GM23338 (cell line): ENCODE data around the gene CIROP. TPM values are rescaled to one million over a fixed set of nuclear protein-coding genes. Genes with fewer than 3 reads are reported as not detected.
A peak's percentile ranks its signal among the peaks of the same experiment; 100 is the strongest.

Experiments used
- ATAC-seq: fragments of 200-7000 bp; cut with Tn5 transposase; 3 replicates; pipeline ENCODE4 v1.9.1; 2020
- DNase-seq: peaks from one replicate; pipeline ENCODE4 v3.0.0-alpha.2; 2015; ENCODE audit warnings: low spot score
- H2AFZ ChIP-seq: fragments of 200-600 bp; sonication (generic); 2 replicates; pipeline ENCODE4 v1.8.0; 2016; ENCODE audit warnings: antibody characterized with exemption, mild to moderate bottlenecking, moderate library complexity
- H3F3A ChIP-seq: fragments of 200-600 bp; sonication (generic); replicated peaks from 2 replicates; pipeline ENCODE4 v1.8.0; 2017; ENCODE audit warnings: antibody characterized with exemption, mixed run types, low read depth
- H3K27ac ChIP-seq: fragments of 200-600 bp; sonication (generic); 2 replicates; pipeline ENCODE4 v1.6.1; 2016; ENCODE audit warnings: low read depth
- H3K27me3 ChIP-seq: fragments of 200-600 bp; sonication (generic); 2 replicates; pipeline ENCODE4 v1.8.0; 2016; ENCODE audit warnings: mild to moderate bottlenecking, mixed run types, moderate library complexity; ENCODE audit not compliant: insufficient read depth
- H3K36me3 ChIP-seq: fragments of 200-600 bp; sonication (generic); 2 replicates; pipeline ENCODE4 v1.8.0; 2016; ENCODE audit warnings: mild to moderate bottlenecking; ENCODE audit not compliant: insufficient read depth
- H3K4me1 ChIP-seq: fragments of 200-600 bp; sonication (generic); 2 replicates; pipeline ENCODE4 v1.8.0; 2016; ENCODE audit warnings: mild to moderate bottlenecking, moderate library complexity; ENCODE audit not compliant: insufficient read depth
- H3K4me2 ChIP-seq: fragments of 200-600 bp; sonication (generic); 2 replicates; pipeline ENCODE4 v1.7.1; 2017; ENCODE audit warnings: mixed run types
- H3K4me3 ChIP-seq: fragments of 200-600 bp; sonication (generic); 2 replicates; pipeline ENCODE4 v1.6.1; 2016; ENCODE audit warnings: mixed run types
- H3K79me2 ChIP-seq: fragments of 200-600 bp; sonication (generic); replicated peaks from 2 replicates; pipeline ENCODE4 v1.8.0; 2017; ENCODE audit warnings: mild to moderate bottlenecking; ENCODE audit not compliant: insufficient read depth
- H3K9me2 ChIP-seq: fragments of 200-600 bp; sonication (generic); 2 replicates; pipeline ENCODE4 v1.8.0; 2017; ENCODE audit not compliant: insufficient read depth
- H4K20me1 ChIP-seq: fragments of 200-600 bp; sonication (generic); replicated peaks from 2 replicates; pipeline ENCODE4 v1.8.0; 2017; ENCODE audit warnings: mild to moderate bottlenecking; ENCODE audit not compliant: insufficient read depth
- H3K27ac Mint-ChIP-seq: 2 replicates; pipeline ENCODE4 v1.8.0; 2020; ENCODE audit warnings: inconsistent platforms, mild to moderate bottlenecking, moderate library complexity, mixed read lengths
- H3K27me3 Mint-ChIP-seq: 3 replicates; pipeline ENCODE4 v1.8.0; 2022; ENCODE audit warnings: low read depth, mild to moderate bottlenecking, moderate library complexity, mixed read lengths, inconsistent platforms; ENCODE audit not compliant: insufficient read depth, poor library complexity
- H3K36me3 Mint-ChIP-seq: 3 replicates; pipeline ENCODE4 v1.8.0; 2021; ENCODE audit warnings: low read depth, mild to moderate bottlenecking, inconsistent platforms, moderate library complexity, mixed read lengths
- H3K4me1 Mint-ChIP-seq: 3 replicates; pipeline ENCODE4 v1.8.0; 2020; ENCODE audit warnings: mild to moderate bottlenecking, inconsistent platforms, mixed read lengths
- H3K4me3 Mint-ChIP-seq: 3 replicates; pipeline ENCODE4 v1.8.0; 2021; ENCODE audit warnings: moderate library complexity, mild to moderate bottlenecking, inconsistent platforms, mixed read lengths
- H3K9me3 Mint-ChIP-seq: 3 replicates; pipeline ENCODE4 v1.8.0; 2020; ENCODE audit warnings: moderate library complexity, mild to moderate bottlenecking, inconsistent platforms, mixed read lengths
- CREB1 ChIP-seq: fragments of 250-450 bp; sonication (Bioruptor Pico); IDR thresholded peaks from 2 replicates; pipeline ENCODE4 v1.5.0; 2020; ENCODE audit warnings: low read depth, mild to moderate bottlenecking, moderate library complexity
- EZH2 ChIP-seq: fragments of 200-600 bp; sonication (generic); IDR thresholded peaks from one replicate; pipeline ENCODE4 v1.8.0; 2017; ENCODE audit warnings: antibody characterized with exemption, mild to moderate bottlenecking, low read depth; ENCODE audit not compliant: unreplicated experiment
- EZH2phosphoT487 ChIP-seq: fragments of 200-600 bp; sonication (generic); IDR thresholded peaks from one replicate; pipeline ENCODE4 v1.8.1; 2018; ENCODE audit warnings: antibody characterized with exemption; ENCODE audit not compliant: unreplicated experiment
- JUNB ChIP-seq: IDR thresholded peaks from one replicate; pipeline ENCODE4 v1.6.1; 2016; ENCODE audit warnings: antibody characterized with exemption; ENCODE audit not compliant: unreplicated experiment
- NANOG ChIP-seq: IDR thresholded peaks from 2 replicates; pipeline ENCODE4 v1.6.1; 2016; ENCODE audit warnings: antibody characterized with exemption, borderline replicate concordance
- POLR2AphosphoS5 ChIP-seq: IDR thresholded peaks from 2 replicates; pipeline ENCODE4 v1.6.1; 2016; ENCODE audit warnings: antibody characterized with exemption, low read depth
- STAT1 ChIP-seq: IDR thresholded peaks from one replicate; pipeline ENCODE4 v1.6.1; 2016; ENCODE audit warnings: antibody characterized with exemption; ENCODE audit not compliant: unreplicated experiment
- ZNF114 ChIP-seq: fragments of 250-450 bp; sonication (Bioruptor Pico); IDR thresholded peaks from 2 replicates; pipeline ENCODE4 v1.5.0; 2020; ENCODE audit warnings: mild to moderate bottlenecking, moderate library complexity
- ZNF331 ChIP-seq: fragments of 250-450 bp; sonication (Bioruptor Pico); IDR thresholded peaks from 2 replicates; pipeline ENCODE4 v1.5.0; 2020; ENCODE audit warnings: low read depth, mild to moderate bottlenecking, moderate library complexity
- polyA plus RNA-seq: library from polyadenylated mRNA; unstranded; fragments of >200 nt; fragmentation: Nextera tagmentation; extraction: Ambion mirVana; gene quantifications from 2 replicates; pipeline ENCODE4 v1.2.1, GENCODE V29; 2016
- total RNA-seq: library from RNA; depleted of rRNA; stranded (reverse); fragments of >200 nt; shearing (Covaris generic); gene quantifications from 2 replicates; pipeline ENCODE4 v1.2.3, GENCODE V29; 2014
- TF ChIP-seq, protein P1 (sequence below): IDR thresholded peaks from one replicate; pipeline ENCODE4 v1.6.1; 2018; ENCODE audit warnings: antibody characterized with exemption; ENCODE audit not compliant: unreplicated experiment
- TF ChIP-seq, protein P2 (sequence below), 2 experiments: fragments of 200-600 bp in 1 of 2; sonication (generic) in 1 of 2; conservative IDR thresholded peaks; 2 replicates each; pipeline versions ENCODE4 v1.5.1 to v1.6.1; 2016 to 2017; ENCODE audit warnings: antibody characterized with exemption in 2 of 2, low read depth in 2 of 2, mild to moderate bottlenecking in 2 of 2, moderate library complexity in 1 of 2
- TF ChIP-seq, protein P3 (sequence below): fragments of 250-450 bp; sonication (Bioruptor Pico); IDR thresholded peaks from 2 replicates; pipeline ENCODE4 v1.5.0; 2020; ENCODE audit warnings: mild to moderate bottlenecking, moderate library complexity

CIROP gene
- total and polyA plus RNA-seq, 2 experiments from 2014 or later, result not detected

DNA sequence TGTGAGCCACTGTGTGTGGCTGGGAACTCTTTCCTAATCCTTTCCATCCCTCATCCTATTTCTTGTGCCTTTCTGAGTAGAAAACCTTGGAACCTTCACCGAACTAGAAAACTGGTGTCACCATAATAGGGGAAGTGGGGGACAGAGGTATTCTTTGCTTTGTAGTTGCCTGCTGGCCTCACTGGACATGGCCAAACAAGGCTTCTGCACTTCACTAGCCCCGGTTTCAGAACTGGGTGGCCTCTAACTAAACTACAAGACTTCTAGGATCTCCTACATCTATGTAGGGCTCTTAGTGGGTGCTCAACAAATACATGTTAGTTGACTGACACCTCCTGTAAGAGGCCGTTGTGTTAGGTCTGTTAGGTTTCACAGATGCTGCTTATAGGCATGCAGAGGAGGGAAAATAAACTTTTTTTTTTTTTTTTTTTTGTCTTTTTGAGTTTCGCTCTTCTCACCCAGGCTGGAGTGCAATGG, 597 bp upstream of the CIROP start (continued):
- TF ChIP-seq, protein P1, sequence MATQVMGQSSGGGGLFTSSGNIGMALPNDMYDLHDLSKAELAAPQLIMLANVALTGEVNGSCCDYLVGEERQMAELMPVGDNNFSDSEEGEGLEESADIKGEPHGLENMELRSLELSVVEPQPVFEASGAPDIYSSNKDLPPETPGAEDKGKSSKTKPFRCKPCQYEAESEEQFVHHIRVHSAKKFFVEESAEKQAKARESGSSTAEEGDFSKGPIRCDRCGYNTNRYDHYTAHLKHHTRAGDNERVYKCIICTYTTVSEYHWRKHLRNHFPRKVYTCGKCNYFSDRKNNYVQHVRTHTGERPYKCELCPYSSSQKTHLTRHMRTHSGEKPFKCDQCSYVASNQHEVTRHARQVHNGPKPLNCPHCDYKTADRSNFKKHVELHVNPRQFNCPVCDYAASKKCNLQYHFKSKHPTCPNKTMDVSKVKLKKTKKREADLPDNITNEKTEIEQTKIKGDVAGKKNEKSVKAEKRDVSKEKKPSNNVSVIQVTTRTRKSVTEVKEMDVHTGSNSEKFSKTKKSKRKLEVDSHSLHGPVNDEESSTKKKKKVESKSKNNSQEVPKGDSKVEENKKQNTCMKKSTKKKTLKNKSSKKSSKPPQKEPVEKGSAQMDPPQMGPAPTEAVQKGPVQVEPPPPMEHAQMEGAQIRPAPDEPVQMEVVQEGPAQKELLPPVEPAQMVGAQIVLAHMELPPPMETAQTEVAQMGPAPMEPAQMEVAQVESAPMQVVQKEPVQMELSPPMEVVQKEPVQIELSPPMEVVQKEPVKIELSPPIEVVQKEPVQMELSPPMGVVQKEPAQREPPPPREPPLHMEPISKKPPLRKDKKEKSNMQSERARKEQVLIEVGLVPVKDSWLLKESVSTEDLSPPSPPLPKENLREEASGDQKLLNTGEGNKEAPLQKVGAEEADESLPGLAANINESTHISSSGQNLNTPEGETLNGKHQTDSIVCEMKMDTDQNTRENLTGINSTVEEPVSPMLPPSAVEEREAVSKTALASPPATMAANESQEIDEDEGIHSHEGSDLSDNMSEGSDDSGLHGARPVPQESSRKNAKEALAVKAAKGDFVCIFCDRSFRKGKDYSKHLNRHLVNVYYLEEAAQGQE, result no peak
- no peak for TF ChIP-seq JUNB
- TF ChIP-seq POLR2AphosphoS5, result no peak
- TF ChIP-seq, protein P2, sequence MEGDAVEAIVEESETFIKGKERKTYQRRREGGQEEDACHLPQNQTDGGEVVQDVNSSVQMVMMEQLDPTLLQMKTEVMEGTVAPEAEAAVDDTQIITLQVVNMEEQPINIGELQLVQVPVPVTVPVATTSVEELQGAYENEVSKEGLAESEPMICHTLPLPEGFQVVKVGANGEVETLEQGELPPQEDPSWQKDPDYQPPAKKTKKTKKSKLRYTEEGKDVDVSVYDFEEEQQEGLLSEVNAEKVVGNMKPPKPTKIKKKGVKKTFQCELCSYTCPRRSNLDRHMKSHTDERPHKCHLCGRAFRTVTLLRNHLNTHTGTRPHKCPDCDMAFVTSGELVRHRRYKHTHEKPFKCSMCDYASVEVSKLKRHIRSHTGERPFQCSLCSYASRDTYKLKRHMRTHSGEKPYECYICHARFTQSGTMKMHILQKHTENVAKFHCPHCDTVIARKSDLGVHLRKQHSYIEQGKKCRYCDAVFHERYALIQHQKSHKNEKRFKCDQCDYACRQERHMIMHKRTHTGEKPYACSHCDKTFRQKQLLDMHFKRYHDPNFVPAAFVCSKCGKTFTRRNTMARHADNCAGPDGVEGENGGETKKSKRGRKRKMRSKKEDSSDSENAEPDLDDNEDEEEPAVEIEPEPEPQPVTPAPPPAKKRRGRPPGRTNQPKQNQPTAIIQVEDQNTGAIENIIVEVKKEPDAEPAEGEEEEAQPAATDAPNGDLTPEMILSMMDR (conservative IDR thresholded peaks at IDR 0.05; ENCODE audit: low read depth in 2 of 2), result no peak

DNA sequence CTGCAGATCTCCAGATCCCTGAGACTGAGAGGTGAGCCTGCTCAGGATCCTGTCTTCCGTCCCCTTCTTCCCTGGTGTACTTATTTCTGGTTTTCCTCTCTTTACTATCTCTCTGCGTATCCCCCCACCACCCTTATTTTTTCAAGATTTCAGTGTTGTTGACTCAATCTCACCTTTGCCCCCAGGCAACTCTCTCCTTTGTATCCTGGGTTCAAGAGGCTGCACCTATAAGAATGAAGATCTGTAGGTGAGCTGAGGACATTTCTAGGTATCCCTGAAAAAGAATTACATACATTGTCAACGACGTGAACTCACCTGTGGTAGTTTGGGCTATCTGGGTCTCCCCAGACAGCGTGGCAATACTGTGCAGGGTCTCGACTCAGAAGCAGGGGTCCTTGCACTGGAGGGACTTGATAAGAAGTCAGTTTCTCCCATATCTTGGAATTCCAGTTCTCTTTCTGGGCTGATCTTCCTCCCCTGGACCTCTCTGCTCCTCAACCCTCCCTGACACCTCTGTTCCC, 659 bp downstream of the CIROP start:
- H3K27ac Mint-ChIP-seq, result no peak overlapping the region
- H2AFZ ChIP-seq, result peak overlapping the region; percentile 80; the same call in 1 of the 2 replicates
- no peak for TF ChIP-seq POLR2AphosphoS5
- TF ChIP-seq, protein P3, sequence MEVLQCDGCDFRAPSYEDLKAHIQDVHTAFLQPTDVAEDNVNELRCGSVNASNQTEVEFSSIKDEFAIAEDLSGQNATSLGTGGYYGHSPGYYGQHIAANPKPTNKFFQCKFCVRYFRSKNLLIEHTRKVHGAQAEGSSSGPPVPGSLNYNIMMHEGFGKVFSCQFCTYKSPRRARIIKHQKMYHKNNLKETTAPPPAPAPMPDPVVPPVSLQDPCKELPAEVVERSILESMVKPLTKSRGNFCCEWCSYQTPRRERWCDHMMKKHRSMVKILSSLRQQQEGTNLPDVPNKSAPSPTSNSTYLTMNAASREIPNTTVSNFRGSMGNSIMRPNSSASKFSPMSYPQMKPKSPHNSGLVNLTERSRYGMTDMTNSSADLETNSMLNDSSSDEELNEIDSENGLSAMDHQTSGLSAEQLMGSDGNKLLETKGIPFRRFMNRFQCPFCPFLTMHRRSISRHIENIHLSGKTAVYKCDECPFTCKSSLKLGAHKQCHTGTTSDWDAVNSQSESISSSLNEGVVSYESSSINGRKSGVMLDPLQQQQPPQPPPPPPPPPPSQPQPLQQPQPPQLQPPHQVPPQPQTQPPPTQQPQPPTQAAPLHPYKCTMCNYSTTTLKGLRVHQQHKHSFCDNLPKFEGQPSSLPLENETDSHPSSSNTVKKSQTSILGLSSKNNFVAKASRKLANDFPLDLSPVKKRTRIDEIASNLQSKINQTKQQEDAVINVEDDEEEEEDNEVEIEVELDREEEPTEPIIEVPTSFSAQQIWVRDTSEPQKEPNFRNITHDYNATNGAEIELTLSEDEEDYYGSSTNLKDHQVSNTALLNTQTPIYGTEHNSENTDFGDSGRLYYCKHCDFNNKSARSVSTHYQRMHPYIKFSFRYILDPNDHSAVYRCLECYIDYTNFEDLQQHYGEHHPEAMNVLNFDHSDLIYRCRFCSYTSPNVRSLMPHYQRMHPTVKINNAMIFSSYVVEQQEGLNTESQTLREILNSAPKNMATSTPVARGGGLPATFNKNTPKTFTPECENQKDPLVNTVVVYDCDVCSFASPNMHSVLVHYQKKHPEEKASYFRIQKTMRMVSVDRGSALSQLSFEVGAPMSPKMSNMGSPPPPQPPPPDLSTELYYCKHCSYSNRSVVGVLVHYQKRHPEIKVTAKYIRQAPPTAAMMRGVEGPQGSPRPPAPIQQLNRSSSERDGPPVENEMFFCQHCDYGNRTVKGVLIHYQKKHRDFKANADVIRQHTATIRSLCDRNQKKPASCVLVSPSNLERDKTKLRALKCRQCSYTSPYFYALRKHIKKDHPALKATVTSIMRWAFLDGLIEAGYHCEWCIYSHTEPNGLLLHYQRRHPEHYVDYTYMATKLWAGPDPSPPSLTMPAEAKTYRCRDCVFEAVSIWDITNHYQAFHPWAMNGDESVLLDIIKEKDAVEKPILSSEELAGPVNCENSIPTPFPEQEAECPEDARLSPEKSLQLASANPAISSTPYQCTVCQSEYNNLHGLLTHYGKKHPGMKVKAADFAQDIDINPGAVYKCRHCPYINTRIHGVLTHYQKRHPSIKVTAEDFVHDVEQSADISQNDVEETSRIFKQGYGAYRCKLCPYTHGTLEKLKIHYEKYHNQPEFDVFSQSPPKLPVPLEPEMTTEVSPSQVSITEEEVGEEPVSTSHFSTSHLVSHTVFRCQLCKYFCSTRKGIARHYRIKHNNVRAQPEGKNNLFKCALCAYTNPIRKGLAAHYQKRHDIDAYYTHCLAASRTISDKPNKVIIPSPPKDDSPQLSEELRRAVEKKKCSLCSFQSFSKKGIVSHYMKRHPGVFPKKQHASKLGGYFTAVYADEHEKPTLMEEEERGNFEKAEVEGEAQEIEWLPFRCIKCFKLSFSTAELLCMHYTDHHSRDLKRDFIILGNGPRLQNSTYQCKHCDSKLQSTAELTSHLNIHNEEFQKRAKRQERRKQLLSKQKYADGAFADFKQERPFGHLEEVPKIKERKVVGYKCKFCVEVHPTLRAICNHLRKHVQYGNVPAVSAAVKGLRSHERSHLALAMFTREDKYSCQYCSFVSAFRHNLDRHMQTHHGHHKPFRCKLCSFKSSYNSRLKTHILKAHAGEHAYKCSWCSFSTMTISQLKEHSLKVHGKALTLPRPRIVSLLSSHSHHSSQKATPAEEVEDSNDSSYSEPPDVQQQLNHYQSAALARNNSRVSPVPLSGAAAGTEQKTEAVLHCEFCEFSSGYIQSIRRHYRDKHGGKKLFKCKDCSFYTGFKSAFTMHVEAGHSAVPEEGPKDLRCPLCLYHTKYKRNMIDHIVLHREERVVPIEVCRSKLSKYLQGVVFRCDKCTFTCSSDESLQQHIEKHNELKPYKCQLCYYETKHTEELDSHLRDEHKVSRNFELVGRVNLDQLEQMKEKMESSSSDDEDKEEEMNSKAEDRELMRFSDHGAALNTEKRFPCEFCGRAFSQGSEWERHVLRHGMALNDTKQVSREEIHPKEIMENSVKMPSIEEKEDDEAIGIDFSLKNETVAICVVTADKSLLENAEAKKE (CRISPR knock-in tag), result no peak
- no peak for TF ChIP-seq CREB1
- TF ChIP-seq EZH2phosphoT487, result no peak
- TF ChIP-seq ZNF331 (CRISPR knock-in tag), result no peak
- no peak for TF ChIP-seq ZNF114
- TF ChIP-seq STAT1, result no peak
- TF ChIP-seq NANOG, result no peak
- no peak for TF ChIP-seq JUNB
- TF ChIP-seq EZH2, result no peak

More for the DNA sequence above, 659 bp downstream of the CIROP start:
- peaks cover 5% of the 10 kb centered on the region; the same call in 2 of the 3 replicates for H3K9me3 Mint-ChIP-seq
- DNase-seq (no peak), ATAC-seq (no peak)
- Histone ChIP-seq H3K79me2 (no peaks in the 10 kb centered on the region), H3K27ac (no peak overlapping the region), H4K20me1 (peaks cover under 1% of the 10 kb centered on the region; the same call in 1 of the 2 replicates), H3K9me2 (0 out of 2 replicates have a peak, but pooled peaks cover 4% of the 10 kb centered on the region), H3F3A (no peaks in the 10 kb centered on the region), H3K4me2 (peak overlapping the region; percentile 29; the same call in 1 of the 2 replicates), H3K36me3 (no peaks in the 10 kb centered on the region), H3K4me1 (peaks cover 12% of the 10 kb centered on the region), H3K27me3 (no peaks in the 10 kb centered on the region), H3K4me3 (no peak overlapping the region)
- H3K36me3 Mint-ChIP-seq, result peaks cover 5% of the 10 kb centered on the region; the same call in 2 of the 3 replicates
- H3K4me3 Mint-ChIP-seq, result no peak overlapping the region; the same call in 2 of the 3 replicates
- H3K27me3 Mint-ChIP-seq, result peaks cover 17% of the 10 kb centered on the region
- peaks cover 31% of the 10 kb centered on the region for H3K4me1 Mint-ChIP-seq
